A549 (cell line): ENCODE results near the gene AMOTL1. TPM values are rescaled to one million over a fixed set of nuclear protein-coding genes. Genes with fewer than 3 reads are reported as not detected.

Source experiments
- ATAC-seq, 2 experiments: fragments of 200-7000 bp in 1 of 2; fragments of >200 bp in 1 of 2; cut with Nextera tagmentation in 1 of 2; cut with Tn5 transposase in 1 of 2; 3 replicates each; pipeline versions ENCODE4 v1.8.0 to v1.9.1; 2018 to 2020; ENCODE audit warnings: mild to moderate bottlenecking in 1 of 2, moderate library complexity in 1 of 2
- CTCF ChIA-PET: fragments of 300-600 bp; sonication (Branson Sonifier 250); formaldehyde crosslinking; extraction: SDS; loops from one replicate; lab custom pipeline; 2021; ENCODE audit warnings: antibody characterized with exemption, inconsistent platforms; lab: Yijun Ruan, JAX
- POLR2A ChIA-PET: fragments of 350-600 bp; formaldehyde crosslinking; extraction: SDS; loops from one replicate; lab custom pipeline; 2021; ENCODE audit warnings: antibody characterized with exemption, inconsistent platforms; lab: Yijun Ruan, JAX
- DNase-seq, 2 experiments: peaks; one replicate each; pipeline versions ENCODE4 v3.0.0 to v3.0.0-alpha.2; 2011 to 2016; ENCODE audit warnings: low read depth in 1 of 2, low spot score in 1 of 2
- FAIRE-seq: peaks from 2 replicates; lab custom pipeline; 2011; peaks lifted over from hg19 to GRCh38; lab: Jason Lieb, UNC
- H3K27ac ChIP-seq, 2 experiments: fragments of >200 bp; sonication (Bioruptor Twin); formaldehyde crosslinking; 3 replicates each; pipeline ENCODE4 v1.5.1; 2016 to 2017
- H3K4me1 ChIP-seq: fragments of >200 bp; sonication (Bioruptor Twin); formaldehyde crosslinking; 3 replicates; pipeline ENCODE4 v1.6.1; 2016
- H3K4me2 ChIP-seq: fragments of >200 bp; sonication (Bioruptor Twin); formaldehyde crosslinking; 3 replicates; pipeline ENCODE4 v1.6.1; 2016
- H3K4me3 ChIP-seq: fragments of >200 bp; sonication (Bioruptor Twin); formaldehyde crosslinking; 3 replicates; pipeline ENCODE4 v1.5.1; 2016
- H3K9me3 ChIP-seq: fragments of >200 bp; sonication (Bioruptor Twin); formaldehyde crosslinking; 3 replicates; pipeline ENCODE4 v1.6.1; 2016
- CBX2 ChIP-seq: fragments of 200-600 bp; sonication (generic); IDR thresholded peaks from 2 replicates; pipeline ENCODE4 v1.6.1; 2016; ENCODE audit warnings: low read depth, mild to moderate bottlenecking, borderline replicate concordance
- CBX8 ChIP-seq: fragments of 200-600 bp; sonication (generic); IDR thresholded peaks from 2 replicates; pipeline ENCODE4 v1.6.1; 2016
- CHD4 ChIP-seq: fragments of 200-600 bp; sonication (generic); IDR thresholded peaks from 2 replicates; pipeline ENCODE4 v1.6.1; 2016; ENCODE audit warnings: antibody characterized with exemption, mild to moderate bottlenecking, borderline replicate concordance
- CTCF ChIP-seq: fragments of >200 bp; sonication (Bioruptor Twin); formaldehyde crosslinking; IDR thresholded peaks from 3 replicates; pipeline ENCODE4 v1.5.1; 2016
- EHF ChIP-seq: fragments of 250-450 bp; sonication (Bioruptor Pico); IDR thresholded peaks from 2 replicates; pipeline ENCODE4 v1.5.0; 2020; ENCODE audit warnings: mild to moderate bottlenecking
- ELK1 ChIP-seq: fragments of 150-350 bp; IDR thresholded peaks from 2 replicates; pipeline ENCODE4 v1.6.1; 2014; ENCODE audit warnings: low read depth, mild to moderate bottlenecking, low read length
- EP300 ChIP-seq, 2 experiments: fragments of >200 bp; sonication (Bioruptor Twin); formaldehyde crosslinking; IDR thresholded peaks; 2 replicates in 1 of 2; 3 replicates in 1 of 2; pipeline ENCODE4 v1.6.1; 2016 to 2017
- GATA3 ChIP-seq: IDR thresholded peaks from 2 replicates; pipeline ENCODE4 v1.6.1; 2012; ENCODE audit warnings: borderline replicate concordance
- HEYL ChIP-seq: fragments of 250-450 bp; sonication (Bioruptor Pico); IDR thresholded peaks from 2 replicates; pipeline ENCODE4 v1.8.0; 2021; ENCODE audit warnings: mild to moderate bottlenecking, moderate library complexity
- HMGXB4 ChIP-seq: fragments of 250-450 bp; sonication (Bioruptor Pico); IDR thresholded peaks from 2 replicates; pipeline ENCODE4 v1.5.0; 2021; ENCODE audit warnings: mild to moderate bottlenecking, moderate library complexity, borderline replicate concordance
- HOXB13 ChIP-seq: fragments of 250-450 bp; sonication (Bioruptor Pico); IDR thresholded peaks from 2 replicates; pipeline ENCODE4 v1.5.0; 2020; ENCODE audit warnings: low read depth, mild to moderate bottlenecking, moderate library complexity
- HOXB5 ChIP-seq: fragments of 250-450 bp; sonication (Bioruptor Pico); IDR thresholded peaks from 2 replicates; pipeline ENCODE4 v1.5.0; 2020; ENCODE audit warnings: mild to moderate bottlenecking, moderate library complexity
- JUNB ChIP-seq: fragments of >200 bp; sonication (Bioruptor Twin); formaldehyde crosslinking; IDR thresholded peaks from 2 replicates; pipeline ENCODE4 v1.6.1; 2016
- MAFK ChIP-seq: fragments of 450-650 bp; IDR thresholded peaks from 2 replicates; pipeline ENCODE4 v1.6.1; 2014; ENCODE audit not compliant: partially characterized antibody
- MAX ChIP-seq: IDR thresholded peaks from 2 replicates; pipeline ENCODE4 v1.6.1; 2012
- MAZ ChIP-seq: fragments of 150-350 bp; IDR thresholded peaks from 2 replicates; pipeline ENCODE4 v1.6.1; 2014; ENCODE audit warnings: antibody characterized with exemption, low read depth, low read length, borderline replicate concordance
- NFE2L2 ChIP-seq: fragments of 150-350 bp; conservative IDR thresholded peaks from 2 replicates; pipeline ENCODE4 v1.6.1; 2014; ENCODE audit warnings: low read length
- PHF8 ChIP-seq: fragments of 200-600 bp; sonication (generic); IDR thresholded peaks from 2 replicates; pipeline ENCODE4 v1.6.1; 2016; ENCODE audit warnings: low read depth, mild to moderate bottlenecking, antibody characterized with exemption, moderate library complexity, borderline replicate concordance
- POLR2A ChIP-seq: IDR thresholded peaks from 2 replicates; pipeline ENCODE4 v1.6.1; 2012; ENCODE audit warnings: mild to moderate bottlenecking, low read length
- POLR2AphosphoS2 ChIP-seq: conservative IDR thresholded peaks from 2 replicates; pipeline ENCODE4 v1.6.1; 2012; ENCODE audit warnings: low read length, improper control_type of control experiment, inconsistent platforms
- RNF2 ChIP-seq: fragments of 200-600 bp; sonication (generic); IDR thresholded peaks from 2 replicates; pipeline ENCODE4 v1.6.1; 2016; ENCODE audit warnings: low read depth, mild to moderate bottlenecking, antibody characterized with exemption, moderate library complexity, borderline replicate concordance
- TFCP2L1 ChIP-seq: fragments of 250-450 bp; sonication (Bioruptor Pico); IDR thresholded peaks from 2 replicates; pipeline ENCODE4 v1.5.0; 2021; ENCODE audit warnings: mild to moderate bottlenecking
- ZC3H11A ChIP-seq: fragments of 450-650 bp; IDR thresholded peaks from 2 replicates; pipeline ENCODE4 v1.6.1; 2014; ENCODE audit warnings: antibody characterized with exemption, mild to moderate bottlenecking
- ZFP36 ChIP-seq: fragments of 450-650 bp; IDR thresholded peaks from 2 replicates; pipeline ENCODE4 v1.6.1; 2014; ENCODE audit warnings: borderline replicate concordance; ENCODE audit not compliant: partially characterized antibody
- ZSCAN20 ChIP-seq: fragments of 250-450 bp; sonication (Bioruptor Pico); IDR thresholded peaks from 2 replicates; pipeline ENCODE4 v1.8.0; 2022; ENCODE audit warnings: mild to moderate bottlenecking, moderate library complexity
- WGBS: methylation state at CpG from one replicate; pipeline ENCODE4 v1.1.6; 2017; ENCODE audit errors: missing lambda C conversion rate; 5-methylcytosine and 5-hydroxymethylcytosine counted together
- polyA plus RNA-seq, 4 experiments: library from polyadenylated mRNA; depleted of rRNA in 3 of 4; stranded (reverse); fragments of >200 nt; fragmentation: RNase III in 1 of 4; extraction: RNeasy Plus Mini Kit Qiagen cat#74134 plus additional on column Dnase treatment in 1 of 4; gene quantifications; 2 replicates in 3 of 4; 3 replicates in 1 of 4; pipeline ENCODE4 v1.2.3, GENCODE V29; 2011 to 2017

AMOTL1 gene
- polyA plus RNA-seq, 2 of the 4 experiments (the other 2 are of a cell fraction): 3.9 to 12.2 TPM

- TF ChIP-seq HMGXB4: no peak
- TF ChIP-seq CBX8: no peak
- TF ChIP-seq CBX2: no peak
- no peak for TF ChIP-seq EP300 (IDR thresholded peaks at IDR 0.05)
- TF ChIP-seq ELK1: no peak
- TF ChIP-seq MAX: no peak
Observed at GRCh38 chr11:94924171-94924572, 156.0 kb downstream of the AMOTL1 start (continued).

- TF ChIP-seq CHD4 (no peak), EHF (CRISPR knock-in tag) (no peak)
- Histone ChIP-seq H3K27ac (no peak overlapping the region), H3K4me1 (no peaks in the 10 kb centered on the region), H3K4me3 (no peak overlapping the region), H3K4me2 (no peak overlapping the region), H3K9me3 (no peaks in the 10 kb centered on the region)
- CTCF ChIA-PET: no interaction called here
- DNase-seq (no peak), ATAC-seq (no peak), FAIRE-seq (no peak)
- POLR2A ChIA-PET: no interaction called here
- 45% methylated on average over 5 of the region's 5 CpGs for WGBS
Observed at GRCh38 chr11:94924612-94925011, 156.5 kb downstream of the AMOTL1 start.

- WGBS: 31% methylated on average over 7 of the region's 7 CpGs
- H3K4me2 ChIP-seq: no peak overlapping the region
- H3K4me3 ChIP-seq: no peak overlapping the region
- TF ChIP-seq GATA3 (no peak), JUNB (no peak), RNF2 (no peak), MAFK (no peak), HOXB5 (CRISPR knock-in tag) (no peak), PHF8 (no peak), MAZ (no peak), TFCP2L1 (CRISPR knock-in tag) (no peak), NFE2L2 (no peak), POLR2AphosphoS2 (no peak), CTCF (no peak), ZSCAN20 (CRISPR knock-in tag) (no peak), HEYL (CRISPR knock-in tag) (no peak), POLR2A (no peak), HOXB13 (CRISPR knock-in tag) (no peak), MAX (no peak), ZC3H11A (no peak), ZFP36 (no peak)
- FAIRE-seq (no peak), DNase-seq (no peak), ATAC-seq (no peak)
- H3K27ac ChIP-seq: no peak overlapping the region
- no peaks in the 10 kb centered on the region for H3K4me1 ChIP-seq
- H3K9me3 ChIP-seq: no peaks in the 10 kb centered on the region
- ChIA-PET CTCF (no interaction called here), POLR2A (no interaction called here)
Observed at GRCh38 chr11:94925422-94926270, 157.5 kb downstream of the AMOTL1 start.
